Measurements from ENCODE around the gene TRAK1.

TRAK1 gene

GRCh38 chr3:42210726-42211125, 119.6 kb downstream of the TRAK1 start:
- no peak for DNase-seq (ENCODE audit: low spot score)

- no peak for DNase-seq (ENCODE audit: low spot score)
Measured at GRCh38 chr3:42213417-42213816, 122.3 kb downstream of the TRAK1 start.

DNA sequence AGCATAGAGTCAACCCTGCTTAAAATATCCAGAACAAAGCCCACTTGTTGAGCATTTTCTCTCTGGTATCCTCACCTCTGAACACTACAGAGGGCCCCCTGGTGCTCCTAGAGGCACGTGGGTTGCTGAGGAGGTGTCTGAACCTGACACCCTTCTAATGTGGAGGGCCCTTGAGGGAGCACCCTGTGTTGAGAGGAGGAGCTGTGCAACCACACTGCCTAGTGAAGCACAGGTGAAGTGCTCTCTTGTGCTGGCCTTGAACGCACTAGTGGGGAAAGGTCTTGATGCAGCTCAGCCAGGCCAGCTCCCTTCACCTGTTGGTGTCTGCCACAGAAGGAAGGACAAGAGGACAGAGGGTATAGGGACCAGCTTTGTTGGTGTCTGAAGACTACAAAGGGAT, 122.9 kb downstream of the TRAK1 start:
- no peak for DNase-seq (ENCODE audit: low spot score)

DNA sequence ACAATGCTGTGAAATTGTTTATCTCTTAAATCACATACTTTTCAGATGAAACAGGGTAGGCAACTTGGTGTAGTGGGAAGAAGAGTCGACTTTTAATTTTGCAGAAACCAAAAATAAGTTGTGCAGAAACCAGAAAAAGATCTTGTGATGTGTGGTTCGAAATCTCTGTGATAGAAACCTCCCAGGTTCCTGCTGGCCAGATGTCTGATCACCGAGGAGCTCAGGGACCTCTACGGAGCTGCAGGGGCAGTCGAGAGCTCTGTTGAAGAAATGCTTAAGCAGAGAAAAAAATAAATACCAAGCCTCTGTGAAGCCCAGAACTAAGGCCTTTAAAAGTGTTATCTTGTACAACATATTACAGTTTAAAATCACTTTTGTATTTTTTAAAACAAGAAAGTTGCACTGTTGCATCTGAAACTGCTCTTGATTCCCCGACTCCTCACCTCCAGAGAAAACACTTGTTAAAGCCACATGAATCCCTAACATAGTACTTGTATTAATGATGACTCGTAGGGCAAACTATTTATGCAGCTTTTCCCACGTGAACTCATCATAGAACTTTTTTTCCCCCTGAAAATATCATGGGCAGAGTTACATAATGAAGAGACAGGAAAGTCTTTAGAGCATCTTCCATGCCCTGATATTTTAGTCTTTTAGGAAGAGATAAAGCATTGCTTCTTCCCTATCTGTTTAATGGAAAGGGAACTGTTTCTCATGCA, 123.6 kb downstream of the TRAK1 start:
- no peak for DNase-seq (ENCODE audit: low spot score)

GRCh38 chr3:42216302-42216701, 125.1 kb downstream of the TRAK1 start:
- no peak for DNase-seq (ENCODE audit: low spot score)

DNA sequence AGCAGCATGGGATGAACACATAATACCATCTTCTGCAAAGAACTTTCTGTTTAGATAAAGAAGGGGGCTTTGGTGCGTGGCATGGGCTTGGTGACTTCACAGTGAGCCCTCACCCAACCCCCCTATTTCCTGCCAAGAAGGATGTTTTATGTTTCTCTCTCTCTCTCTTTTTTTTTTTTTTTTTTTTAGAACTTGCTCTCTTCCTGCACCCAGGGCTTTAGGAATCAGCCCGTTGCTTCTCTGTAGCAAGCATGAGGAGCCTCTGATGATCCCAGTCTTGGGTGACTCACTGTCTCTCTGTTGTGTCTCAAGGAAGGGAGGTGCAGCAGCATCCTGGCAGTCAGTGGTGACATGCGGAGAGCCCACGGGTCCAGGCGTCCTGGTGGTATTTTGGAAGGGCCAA, 125.8 kb downstream of the TRAK1 start:
- DNase-seq (ENCODE audit: low spot score): no peak

DNA sequence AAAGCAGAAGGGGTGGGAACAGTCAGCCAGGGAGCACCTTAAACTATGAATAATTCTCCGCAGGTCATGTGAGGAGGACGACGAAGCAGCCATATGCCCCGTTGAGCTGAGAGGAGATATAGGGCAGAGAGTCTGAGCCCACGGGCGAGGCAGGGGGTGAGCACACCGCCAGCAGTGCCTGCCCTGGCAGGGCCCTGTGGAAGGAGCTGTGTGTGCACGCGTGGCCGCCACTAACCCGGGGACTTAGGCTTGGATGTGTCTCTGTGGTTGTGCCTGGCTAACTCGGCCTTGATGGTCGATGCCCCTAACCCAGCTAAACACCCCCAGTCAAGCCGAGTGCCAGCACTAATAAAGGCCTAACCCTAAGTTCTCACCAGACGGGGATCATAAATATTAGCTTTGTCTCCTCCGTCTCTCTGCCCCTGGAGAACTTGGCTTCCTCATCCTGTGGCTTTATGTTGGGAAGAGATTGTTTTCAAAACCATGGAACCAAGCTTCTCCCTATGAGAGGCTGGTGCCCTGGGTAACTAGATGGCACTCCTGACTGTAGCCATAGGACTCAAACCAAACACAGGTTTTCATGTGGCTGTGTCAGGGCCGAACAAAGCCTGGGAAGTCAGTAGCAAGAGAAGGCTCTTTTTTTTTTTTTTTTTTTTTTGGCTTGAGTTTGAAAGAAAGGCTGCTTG, 129.4 kb downstream of the TRAK1 start:
- DNase-seq (ENCODE audit: low spot score): no peak

GRCh38 chr3:42222942-42223693, 132.0 kb downstream of the TRAK1 start:
- DNase-seq (ENCODE audit: low spot score): no peak

DNA sequence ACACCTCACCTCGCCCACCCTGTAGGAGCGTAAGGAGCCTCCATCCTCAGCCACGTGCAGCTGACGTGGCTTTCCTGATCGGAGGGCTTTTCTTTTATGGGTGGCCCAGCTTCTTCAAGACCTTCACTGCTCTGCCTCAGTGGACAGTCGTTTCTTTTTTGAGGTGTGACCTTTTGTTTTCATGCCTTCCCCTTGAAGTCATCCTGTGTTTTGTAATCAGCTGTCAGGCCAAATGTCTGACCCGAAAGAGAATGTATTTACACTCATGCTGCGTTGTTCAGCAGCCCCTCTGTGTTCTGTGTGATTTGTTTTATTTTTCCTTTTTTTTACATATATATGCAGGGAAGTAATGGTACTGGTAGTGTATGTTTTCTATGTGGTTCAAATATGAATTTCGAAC, 133.0 kb downstream of the TRAK1 start:
- DNase-seq (ENCODE audit: low spot score): no peak

DNA sequence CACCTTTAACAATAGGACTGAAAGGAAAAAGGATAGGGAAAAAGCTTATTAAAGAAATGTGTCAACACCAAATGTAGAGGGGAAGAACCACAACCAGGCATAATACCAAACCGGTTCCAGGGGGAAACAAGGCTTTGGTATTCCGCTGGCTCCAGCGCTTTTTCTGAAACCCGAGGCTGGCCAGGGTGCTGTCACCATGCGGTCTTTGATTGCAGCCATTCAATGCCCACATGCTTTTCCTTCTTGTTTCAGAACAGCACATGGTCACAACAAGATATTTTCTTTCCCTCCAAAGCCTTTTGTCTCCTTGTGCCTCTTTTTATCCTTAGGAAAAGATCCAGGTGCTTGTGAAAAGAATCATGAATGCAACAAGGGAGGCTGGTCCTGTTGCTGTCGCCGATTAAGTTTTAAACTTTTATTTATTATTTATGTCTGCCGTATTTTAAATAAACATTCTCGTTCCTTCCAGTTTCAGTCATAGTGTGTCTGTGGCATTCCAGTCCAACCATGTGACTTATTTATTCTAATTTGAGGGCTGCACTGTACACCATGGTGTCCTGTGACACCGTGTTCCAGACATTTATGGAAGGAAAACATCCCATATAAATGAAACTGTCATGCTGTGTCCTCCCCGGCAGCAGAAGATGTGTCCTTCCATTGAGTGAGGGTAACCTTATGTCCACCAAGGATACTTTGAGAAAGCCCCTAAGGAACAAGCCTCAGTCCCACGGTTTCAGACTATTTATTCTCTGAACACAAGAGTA, 133.7 kb downstream of the TRAK1 start:
- no peak for DNase-seq (ENCODE audit: low spot score)

DNA sequence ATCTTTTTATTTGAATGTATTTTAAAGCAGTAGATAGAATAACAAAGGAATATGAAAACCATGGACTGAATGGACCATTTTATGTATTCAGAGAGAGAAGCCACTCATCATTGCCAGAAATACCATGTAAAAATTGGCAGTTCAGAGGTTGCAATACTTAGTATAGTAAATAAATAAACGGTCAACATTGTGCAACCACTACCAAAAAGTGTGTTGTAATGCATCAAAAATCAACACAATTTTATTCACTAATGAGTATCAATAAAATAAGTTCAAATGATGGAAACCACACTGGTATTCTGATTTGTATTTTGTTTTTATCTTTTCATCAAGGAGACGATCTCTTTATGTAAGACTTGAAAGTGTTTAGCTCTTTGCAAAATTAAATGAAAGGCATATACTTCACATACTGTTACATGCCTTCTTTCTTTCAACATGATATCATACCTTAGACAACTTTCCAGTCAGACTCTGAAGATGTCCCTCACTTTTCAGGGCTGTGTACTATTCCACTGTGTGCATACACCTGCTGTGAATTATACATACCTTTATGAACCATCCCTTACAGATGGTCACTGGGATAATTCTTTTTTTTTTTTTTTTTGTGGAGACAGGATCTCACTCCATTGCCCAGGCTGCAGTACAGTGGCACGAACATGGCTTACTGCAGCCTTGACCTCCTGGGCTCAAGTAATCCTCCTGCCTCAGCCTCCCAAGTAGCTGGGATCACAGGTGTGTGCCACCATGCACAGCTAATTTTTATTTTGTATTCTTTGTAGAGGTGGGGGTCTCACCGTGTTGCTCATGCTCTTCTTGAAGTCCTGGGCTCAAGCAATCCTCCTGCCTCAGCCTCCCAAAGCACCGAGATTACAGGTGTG, 134.6 kb downstream of the TRAK1 start:
- no peak for DNase-seq (ENCODE audit: low spot score)

DNA sequence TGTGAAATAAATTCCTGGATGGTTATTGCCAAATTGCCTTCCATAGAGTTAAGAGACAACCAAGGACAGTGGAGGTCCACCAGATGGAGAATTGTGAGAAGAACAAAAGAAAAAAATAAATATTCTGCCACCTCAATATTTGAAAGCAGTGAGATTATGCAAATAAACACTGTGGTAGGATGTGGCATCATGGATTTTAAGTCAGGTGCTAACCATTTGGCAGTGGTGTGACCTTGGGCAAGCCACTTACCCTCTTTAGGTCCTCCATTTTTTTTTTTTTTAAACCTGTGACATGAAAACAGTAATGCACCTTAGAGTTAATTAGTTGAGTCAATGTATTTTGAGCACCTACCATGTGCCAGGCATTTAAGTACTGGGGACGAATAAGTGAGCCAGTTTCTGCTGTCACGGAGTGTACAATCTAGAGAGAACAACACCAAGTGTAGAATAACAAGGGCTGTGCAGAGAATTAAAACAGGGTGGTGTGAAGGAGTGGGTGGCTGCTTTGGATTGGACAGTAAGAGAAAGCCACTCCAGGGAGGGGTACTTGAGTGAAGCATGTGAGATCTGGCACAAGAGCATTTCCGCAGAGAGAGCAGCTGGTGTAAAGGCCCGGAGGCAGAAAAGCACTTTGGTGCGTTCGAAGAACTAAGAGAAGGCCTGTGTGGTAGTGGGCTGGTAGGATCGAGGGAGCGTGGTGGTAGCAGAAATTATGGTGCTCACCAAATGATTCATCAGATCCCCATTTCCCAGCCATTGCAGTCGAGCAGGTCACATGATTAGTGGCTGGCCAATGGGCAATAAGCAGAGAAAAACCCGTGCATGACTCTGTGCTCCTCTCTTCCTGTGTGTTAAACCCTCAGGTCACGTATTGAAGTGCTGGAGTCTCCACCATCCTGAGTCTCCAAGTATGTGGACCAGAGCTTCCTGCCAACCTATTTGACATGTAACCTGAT, 135.6 kb downstream of the TRAK1 start:
- DNase-seq (ENCODE audit: low spot score): no peak

DNA sequence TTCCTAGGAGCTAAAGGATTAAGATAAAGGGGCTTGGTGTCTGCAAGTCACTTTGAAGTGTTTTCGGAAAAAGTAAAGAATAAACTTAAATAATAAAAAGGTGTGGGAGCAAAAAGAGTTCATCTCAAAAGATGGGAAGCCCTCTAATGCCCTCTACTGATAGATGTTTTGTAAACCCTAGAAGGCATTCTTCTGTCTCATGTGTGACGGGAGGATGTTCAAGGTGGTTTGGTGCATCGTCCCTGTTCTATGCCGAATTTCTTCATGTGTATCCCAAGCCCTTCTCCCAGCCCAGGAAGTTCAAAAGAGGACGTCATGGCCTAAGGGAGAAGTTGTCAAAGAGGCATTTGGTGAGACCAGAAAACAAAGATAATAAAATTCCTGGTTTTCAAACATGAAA, 137.6 kb downstream of the TRAK1 start:
- no peak for DNase-seq (ENCODE audit: low spot score)

DNA sequence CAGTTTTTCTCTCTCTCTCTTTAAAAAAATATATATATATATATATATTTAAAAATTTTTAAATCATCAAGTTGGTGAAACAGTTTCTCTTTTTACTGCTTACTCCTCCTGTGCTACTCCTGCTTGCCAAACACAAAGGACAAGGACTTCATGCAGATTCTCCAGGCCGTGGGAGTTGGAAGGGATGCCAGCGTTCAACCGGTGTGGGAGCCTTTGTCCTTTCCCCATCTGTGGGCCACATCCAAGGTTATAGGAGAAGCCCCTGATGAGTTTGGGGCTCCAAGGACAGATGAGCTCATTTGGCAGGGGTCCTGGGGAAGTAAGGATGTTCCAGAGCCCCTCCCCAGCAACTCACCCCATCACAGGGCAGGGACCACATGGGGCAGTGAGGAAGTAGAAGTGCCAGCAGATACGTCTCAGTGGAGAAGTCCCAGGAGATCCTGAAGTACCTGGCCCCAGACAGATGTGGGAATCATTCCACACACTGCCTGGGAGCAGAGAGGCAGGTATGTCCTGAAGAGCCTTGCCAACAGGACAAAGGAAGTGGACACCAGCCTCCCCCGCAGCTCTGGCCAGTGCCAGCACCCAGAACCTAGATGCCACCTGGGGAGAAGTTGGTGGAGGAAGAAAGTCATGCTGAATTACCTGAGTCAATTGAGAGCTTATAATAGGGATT, 138.2 kb downstream of the TRAK1 start:
- no peak for DNase-seq (ENCODE audit: low spot score)

- DNase-seq (ENCODE audit: low spot score): peak; percentile 38
Measured at GRCh38 chr3:42229942-42230688, 139.0 kb downstream of the TRAK1 start.

DNA sequence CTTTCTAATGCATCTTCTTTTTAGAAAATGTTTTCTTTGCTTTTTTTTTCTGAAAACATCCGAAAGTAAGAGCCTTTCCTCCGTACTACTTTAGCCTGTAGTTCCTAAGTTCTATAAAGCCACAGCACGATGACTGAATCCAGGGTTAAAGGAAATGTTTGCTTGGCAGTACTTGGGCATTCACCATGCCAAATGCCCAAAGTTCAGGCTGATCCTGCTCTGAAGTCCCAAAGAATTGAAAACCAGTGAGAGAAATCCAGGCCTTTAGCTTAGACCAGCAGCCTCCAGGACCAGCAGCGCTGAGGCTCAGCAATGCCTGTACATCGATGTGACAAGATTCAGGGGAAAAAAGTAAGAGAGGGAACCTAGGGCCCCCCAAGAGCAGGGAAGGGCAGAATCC, 139.7 kb downstream of the TRAK1 start:
- no peak for DNase-seq (ENCODE audit: low spot score)

- no peak for DNase-seq (ENCODE audit: low spot score)
Measured at GRCh38 chr3:42235532-42235931, 144.4 kb downstream of the TRAK1 start.

GRCh38 chr3:42236611-42237010, 145.5 kb downstream of the TRAK1 start:
- no peak for DNase-seq (ENCODE audit: low spot score)

- no peak for DNase-seq (ENCODE audit: low spot score)
Measured at GRCh38 chr3:42246091-42246490, 154.9 kb downstream of the TRAK1 start.

Measured in globus pallidus (tissue), 1 donor.